ENCODE results near the gene SLC12A4. TPM values are rescaled to one million over a fixed set of nuclear protein-coding genes. Genes with fewer than 3 reads are reported as not detected.

The SLC12A4 gene
- total RNA-seq, 6 donors from 2014 or later, result 54.6 to 276 (median 98.3) TPM

- H3K4me1 ChIP-seq, result peaks cover 30 to 41% (median 39%) of the 10 kb centered on the region in 4 donors
- H3K4me3 ChIP-seq, result no peak overlapping the region
- H3K36me3 ChIP-seq, result peaks cover 8 to 98% (median 69%) of the 10 kb centered on the region in 4 donors
- ATAC-seq (ENCODE audit: low FRiP score in 2 of 2) (no peak), DNase-seq (no peak)
- H3K9me3 ChIP-seq, result no peaks in the 10 kb centered on the region
- H3K27me3 ChIP-seq, result no peaks in the 10 kb centered on the region
- TF ChIP-seq POLR2AphosphoS5 (IDR thresholded peaks at IDR 0.05) (no peak), POLR2A (IDR thresholded peaks at IDR 0.05) (no peak), EP300 (IDR thresholded peaks at IDR 0.05) (no peak)
- TF ChIP-seq, protein P1, sequence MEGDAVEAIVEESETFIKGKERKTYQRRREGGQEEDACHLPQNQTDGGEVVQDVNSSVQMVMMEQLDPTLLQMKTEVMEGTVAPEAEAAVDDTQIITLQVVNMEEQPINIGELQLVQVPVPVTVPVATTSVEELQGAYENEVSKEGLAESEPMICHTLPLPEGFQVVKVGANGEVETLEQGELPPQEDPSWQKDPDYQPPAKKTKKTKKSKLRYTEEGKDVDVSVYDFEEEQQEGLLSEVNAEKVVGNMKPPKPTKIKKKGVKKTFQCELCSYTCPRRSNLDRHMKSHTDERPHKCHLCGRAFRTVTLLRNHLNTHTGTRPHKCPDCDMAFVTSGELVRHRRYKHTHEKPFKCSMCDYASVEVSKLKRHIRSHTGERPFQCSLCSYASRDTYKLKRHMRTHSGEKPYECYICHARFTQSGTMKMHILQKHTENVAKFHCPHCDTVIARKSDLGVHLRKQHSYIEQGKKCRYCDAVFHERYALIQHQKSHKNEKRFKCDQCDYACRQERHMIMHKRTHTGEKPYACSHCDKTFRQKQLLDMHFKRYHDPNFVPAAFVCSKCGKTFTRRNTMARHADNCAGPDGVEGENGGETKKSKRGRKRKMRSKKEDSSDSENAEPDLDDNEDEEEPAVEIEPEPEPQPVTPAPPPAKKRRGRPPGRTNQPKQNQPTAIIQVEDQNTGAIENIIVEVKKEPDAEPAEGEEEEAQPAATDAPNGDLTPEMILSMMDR (IDR thresholded peaks at IDR 0.05), result no peak
- peak overlapping the region; percentile 69 to 89 (median 83) for H3K27ac ChIP-seq
- 95 to 98% methylated on average over 8 to 9 of the region's 9 CpGs for WGBS, 2 donors
Observed at GRCh38 chr16:67957622-67958021, 10.8 kb downstream of the SLC12A4 start.

DNA sequence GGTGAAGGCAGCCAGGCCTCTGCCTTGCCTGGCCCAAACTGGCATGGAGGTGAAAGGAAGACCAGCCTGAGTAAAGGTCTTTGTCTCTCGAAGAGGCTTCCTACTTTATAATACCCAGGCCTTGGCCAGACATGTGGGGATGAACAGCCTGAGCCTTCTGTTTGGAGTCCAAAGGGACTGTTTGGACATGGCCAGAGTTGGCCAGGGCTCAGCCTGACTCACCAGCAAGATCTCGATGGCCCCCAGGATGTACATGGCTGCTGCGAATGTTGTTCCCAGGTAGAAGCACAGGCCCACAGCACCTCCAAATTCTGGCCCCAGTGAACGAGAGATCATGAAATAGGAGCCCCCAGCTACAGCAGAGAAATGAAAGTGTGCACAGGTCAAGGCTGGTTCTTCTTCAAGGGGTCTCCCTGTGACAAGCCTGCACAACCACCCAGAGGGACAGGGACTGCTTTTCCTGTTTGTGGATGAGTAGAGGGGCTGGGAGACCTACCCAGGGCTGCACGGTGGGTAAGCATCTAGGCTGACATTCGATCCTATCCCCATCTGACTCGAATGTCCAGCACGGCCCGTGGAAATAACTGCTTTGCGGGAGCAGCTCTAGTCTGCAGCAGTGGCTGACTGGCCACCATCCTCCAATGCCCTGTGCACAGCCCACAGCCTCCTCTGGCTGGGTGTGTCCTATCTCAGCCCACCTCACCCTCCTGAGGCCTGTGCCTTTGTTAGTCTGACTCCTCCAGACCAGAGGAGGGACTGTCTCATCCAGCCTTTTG lies 13.8 kb downstream of the SLC12A4 start:
- peaks cover 8 to 15% (median 11%) of the 10 kb centered on the region in 4 donors for H3K4me1 ChIP-seq
- no peak for ATAC-seq (ENCODE audit: low FRiP score in 2 of 2)
- 89 to 92% methylated on average over 4 to 10 of the region's 10 CpGs for WGBS, 2 donors
- no peak overlapping the region for H3K4me3 ChIP-seq
- DNase-seq, result no peak
- peaks cover 21 to 99% (median 70%) of the 10 kb centered on the region in 4 donors for H3K36me3 ChIP-seq
- peak overlapping the region in 1 of 4 donors; percentile 14 for H3K27ac ChIP-seq
- TF ChIP-seq EP300 (IDR thresholded peaks at IDR 0.05), result no peak
- TF ChIP-seq POLR2A (IDR thresholded peaks at IDR 0.05), result no peak
- TF ChIP-seq POLR2AphosphoS5 (IDR thresholded peaks at IDR 0.05), result no peak
- TF ChIP-seq, protein P1 (IDR thresholded peaks at IDR 0.05), result no peak
- H3K27me3 ChIP-seq, result no peaks in the 10 kb centered on the region
- H3K9me3 ChIP-seq, result no peaks in the 10 kb centered on the region

DNA sequence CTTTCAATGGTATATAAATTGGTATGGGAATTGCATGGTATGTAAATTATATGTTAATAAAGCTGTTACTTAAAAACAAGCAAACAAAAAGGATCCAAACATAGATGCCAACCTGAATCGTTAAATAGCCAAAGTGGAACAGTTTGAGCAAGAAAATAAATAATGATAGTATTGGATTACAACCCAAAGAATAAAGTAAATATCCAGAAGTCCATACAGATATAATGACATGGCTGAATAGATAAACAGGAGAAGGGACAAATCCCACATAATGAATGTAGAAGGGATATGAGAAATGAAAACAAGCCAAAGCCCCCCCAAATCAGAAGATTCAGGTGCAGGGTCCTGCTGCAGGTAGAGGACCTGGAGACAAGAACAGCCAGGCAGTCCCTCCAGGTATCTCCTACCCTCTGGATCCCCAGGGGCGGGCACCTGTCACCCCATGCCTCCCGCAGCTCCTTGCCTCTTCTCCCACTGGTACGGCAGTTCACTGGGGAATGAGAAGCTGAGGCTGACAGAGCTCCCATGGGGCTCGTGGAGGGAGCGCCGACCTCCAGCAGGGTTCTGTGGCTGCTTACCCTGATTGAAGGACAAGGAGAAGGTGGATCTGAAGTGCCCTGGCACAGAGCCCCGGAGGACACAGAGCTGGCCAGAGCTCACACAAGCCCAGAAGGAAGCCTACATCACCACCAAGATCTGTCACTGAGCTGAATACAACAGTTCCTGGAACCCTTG lies 14.6 kb downstream of the SLC12A4 start:
- Histone ChIP-seq H3K27ac (peak overlapping the region in 1 of 4 donors; percentile 14), H3K27me3 (no peaks in the 10 kb centered on the region), H3K9me3 (no peaks in the 10 kb centered on the region), H3K36me3 (peaks cover 29 to 99% (median 74%) of the 10 kb centered on the region in 4 donors), H3K4me1 (peaks cover 2 to 8% (median 4%) of the 10 kb centered on the region in 4 donors), H3K4me3 (no peak overlapping the region)
- no peak for ATAC-seq (ENCODE audit: low FRiP score in 2 of 2)
- DNase-seq, result no peak
- WGBS, 2 donors, result 79 to 90% methylated on average over 3 to 8 of the region's 8 CpGs
- TF ChIP-seq, protein P1 (IDR thresholded peaks at IDR 0.05), result no peak
- TF ChIP-seq POLR2AphosphoS5 (IDR thresholded peaks at IDR 0.05), result no peak
- TF ChIP-seq POLR2A (IDR thresholded peaks at IDR 0.05), result no peak
- TF ChIP-seq EP300 (IDR thresholded peaks at IDR 0.05), result no peak

DNA sequence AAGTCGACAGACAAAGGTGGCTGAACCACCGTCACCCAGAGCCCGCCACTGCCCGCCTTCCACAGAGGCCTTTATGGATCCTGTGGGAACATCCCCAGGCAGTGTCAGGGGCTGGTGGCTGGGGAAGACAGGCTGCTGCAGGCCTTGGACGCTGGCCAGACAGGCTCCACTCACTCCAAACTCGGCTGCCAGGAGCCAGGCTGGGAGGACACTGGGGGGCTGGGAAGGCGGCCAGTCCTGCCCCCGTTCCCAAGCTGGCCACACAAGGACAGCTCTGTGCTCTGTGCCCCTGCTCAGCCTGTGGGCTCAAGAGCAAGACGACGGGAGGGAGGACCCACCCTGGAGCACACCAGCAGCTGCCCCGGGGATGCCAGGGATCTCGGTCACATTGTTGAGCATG lies 17.0 kb downstream of the SLC12A4 start:
- TF ChIP-seq POLR2AphosphoS5 (IDR thresholded peaks at IDR 0.05) (no peak), POLR2A (IDR thresholded peaks at IDR 0.05) (no peak), EP300 (IDR thresholded peaks at IDR 0.05) (no peak)
- TF ChIP-seq, protein P1 (IDR thresholded peaks at IDR 0.05), result no peak
- 75 to 86% methylated on average over 12 of the region's 12 CpGs for WGBS, 2 donors
- H3K27me3 ChIP-seq, result no peaks in the 10 kb centered on the region
- H3K4me1 ChIP-seq, result no peaks in the 10 kb centered on the region
- H3K9me3 ChIP-seq, result no peaks in the 10 kb centered on the region
- DNase-seq (no peak), ATAC-seq (ENCODE audit: low FRiP score in 2 of 2) (peak in 1 of 2 donors; percentile 6)
- H3K4me3 ChIP-seq, result no peak overlapping the region
- peaks cover 37 to 99% (median 87%) of the 10 kb centered on the region in 4 donors for H3K36me3 ChIP-seq
- H3K27ac ChIP-seq, result peak overlapping the region in 1 of 4 donors; percentile 32
